Measurements from ENCODE around the gene GIN1. TPM values are rescaled to one million over a fixed set of nuclear protein-coding genes. Genes with fewer than 3 reads are reported as not detected.
A peak's percentile ranks its signal among the peaks of the same experiment; 100 is the strongest.
"Not testable (repeated sequence)": the region's sequence is repeated elsewhere in the genome, so short reads cannot be mapped to it uniquely, and the experiment has no call there.

The GIN1 gene
- 3.4 and 5.0 TPM in 2 replicates for total RNA-seq

GRCh38 chr5:103119765-103120606 lies at the start of gene GIN1, which contains the start of gene PPIP5K2:
TSS of gene GIN1 (minus strand) at chr5:103120138. CDS start at chr5:103108707, 11,431 bp downstream.
TSS of gene PPIP5K2 (plus strand) at chr5:103120301. CDS start at chr5:103129590, 9,289 bp downstream.
- TF ChIP-seq CTCF (conservative IDR thresholded peaks at IDR 0.05; ENCODE audit: low read depth, low read length): no peak
- peak; percentile 98 for DNase-seq (ENCODE audit: low read depth)
- H3K4me3 ChIP-seq (ENCODE audit: low read depth, low read length): peak within 1 kb of the TSS; percentile 94

- no peak for DNase-seq (ENCODE audit: low read depth)
- H3K4me3 ChIP-seq (ENCODE audit: low read depth, low read length): no peak overlapping the region
- no peak for TF ChIP-seq CTCF (conservative IDR thresholded peaks at IDR 0.05; ENCODE audit: low read depth, low read length)
Measured at GRCh38 chr5:103166706-103167105, 46.8 kb upstream of the GIN1 start.

- no peak for DNase-seq (ENCODE audit: low read depth)
- no peak for TF ChIP-seq CTCF (conservative IDR thresholded peaks at IDR 0.05; ENCODE audit: low read depth, low read length)
- no peak overlapping the region for H3K4me3 ChIP-seq (ENCODE audit: low read depth, low read length)
Measured at GRCh38 chr5:103151156-103151555, 31.2 kb upstream of the GIN1 start.

- no peak for DNase-seq (ENCODE audit: low read depth)
- TF ChIP-seq CTCF (conservative IDR thresholded peaks at IDR 0.05; ENCODE audit: low read depth, low read length): no peak
- H3K4me3 ChIP-seq (ENCODE audit: low read depth, low read length): no peak overlapping the region
Measured at GRCh38 chr5:103148213-103148612, 28.3 kb upstream of the GIN1 start.

GRCh38 chr5:103145196-103145595 lies 25.3 kb upstream of the GIN1 start:
- no peak overlapping the region for H3K4me3 ChIP-seq (ENCODE audit: low read depth, low read length)
- DNase-seq (ENCODE audit: low read depth): no peak
- TF ChIP-seq CTCF (conservative IDR thresholded peaks at IDR 0.05; ENCODE audit: low read depth, low read length): no peak

- not testable (repeated sequence) for H3K4me3 ChIP-seq (ENCODE audit: low read depth, low read length); DNase-seq (ENCODE audit: low read depth)
Measured at GRCh38 chr5:103142132-103142531, 22.2 kb upstream of the GIN1 start.

- TF ChIP-seq CTCF (conservative IDR thresholded peaks at IDR 0.05; ENCODE audit: low read depth, low read length): peak; percentile 97
- no peak for DNase-seq (ENCODE audit: low read depth)
Measured at GRCh38 chr5:103139264-103139865, 19.4 kb upstream of the GIN1 start.

More at GRCh38 chr5:103139264-103139865, 19.4 kb upstream of the GIN1 start:
- H3K4me3 ChIP-seq (ENCODE audit: low read depth, low read length): no peak overlapping the region

Measured in epithelial cell of proximal tubule (primary cell).